ENCODE results near the gene CCDC66. TPM values are rescaled to one million over a fixed set of nuclear protein-coding genes. Genes with fewer than 3 reads are reported as not detected.

The CCDC66 gene
- total RNA-seq, 2 donors from 2014 or later: 12.5 to 17.8 TPM

GRCh38 chr3:56629047-56629446 is 72.1 kb downstream of the CCDC66 start:
- H3K4me1 ChIP-seq: peaks cover 0 to 8% of the 10 kb centered on the region in 2 donors
- no peak for DNase-seq (ENCODE audit: low spot score)
- no peak overlapping the region for H3K4me3 ChIP-seq
- no peak for TF ChIP-seq CTCF (IDR thresholded peaks at IDR 0.05)
- no peaks in the 10 kb centered on the region for H3K27me3 ChIP-seq
- no peaks in the 10 kb centered on the region for H3K9me3 ChIP-seq
- H3K36me3 ChIP-seq: peaks cover 37% of the 10 kb centered on the region
- no peak overlapping the region for H3K27ac ChIP-seq

- Histone ChIP-seq H3K4me1 (peaks cover 0 to 12% of the 10 kb centered on the region in 2 donors), H3K4me3 (no peak overlapping the region), H3K27me3 (no peaks in the 10 kb centered on the region), H3K36me3 (peaks cover 33% of the 10 kb centered on the region), H3K27ac (no peak overlapping the region), H3K9me3 (no peaks in the 10 kb centered on the region)
- TF ChIP-seq CTCF (IDR thresholded peaks at IDR 0.05): no peak
- no peak for DNase-seq (ENCODE audit: low spot score)
These were observed 72.5 kb downstream of the CCDC66 start for GRCh38 chr3:56629451-56629850.

- peaks cover 25% of the 10 kb centered on the region for H3K36me3 ChIP-seq
These were observed 74.0 kb downstream of the CCDC66 start for GRCh38 chr3:56630966-56631365.

GRCh38 chr3:56633181-56633580 is 76.2 kb downstream of the CCDC66 start:
- DNase-seq (ENCODE audit: low spot score): no peak
- H3K9me3 ChIP-seq: no peaks in the 10 kb centered on the region
- no peak overlapping the region for H3K4me3 ChIP-seq
- H3K36me3 ChIP-seq: peaks cover 30% of the 10 kb centered on the region
- peak overlapping the region in 1 of 2 donors; percentile 31 for H3K27ac ChIP-seq
- peaks cover 0 to 12% of the 10 kb centered on the region in 2 donors for H3K4me1 ChIP-seq
- no peaks in the 10 kb centered on the region for H3K27me3 ChIP-seq
- TF ChIP-seq CTCF (IDR thresholded peaks at IDR 0.05): no peak

More at GRCh38 chr3:56630966-56631365, 74.0 kb downstream of the CCDC66 start:
- no peak for TF ChIP-seq CTCF (IDR thresholded peaks at IDR 0.05)
- H3K27ac ChIP-seq: no peak overlapping the region
- H3K4me1 ChIP-seq: peaks cover 0 to 12% of the 10 kb centered on the region in 2 donors
- no peak overlapping the region for H3K4me3 ChIP-seq
- H3K27me3 ChIP-seq: no peaks in the 10 kb centered on the region
- H3K9me3 ChIP-seq: no peaks in the 10 kb centered on the region
- DNase-seq (ENCODE audit: low spot score): no peak

- Histone ChIP-seq H3K27me3 (no peaks in the 10 kb centered on the region), H3K27ac (peak overlapping the region in 1 of 2 donors; percentile 31), H3K4me3 (no peak overlapping the region), H3K9me3 (no peaks in the 10 kb centered on the region), H3K36me3 (peaks cover 29% of the 10 kb centered on the region), H3K4me1 (peaks cover 0 to 12% of the 10 kb centered on the region in 2 donors)
- TF ChIP-seq CTCF (IDR thresholded peaks at IDR 0.05): no peak
- no peak for DNase-seq (ENCODE audit: low spot score)
These were observed 76.9 kb downstream of the CCDC66 start for GRCh38 chr3:56633602-56634535.
